WTC11 (cell line): ENCODE results near the gene KRT80. TPM values are rescaled to one million over a fixed set of nuclear protein-coding genes. Genes with fewer than 3 reads are reported as not detected.

Source experiments
- ATAC-seq: fragments of 200-7000 bp; cut with Tn5 transposase; 2 replicates; pipeline ENCODE4 v1.10.0; 2021; ENCODE audit warnings: mild to moderate bottlenecking, moderate library complexity
- CTCF ChIA-PET: fragments of 300-600 bp; sonication (Branson Sonifier 250); formaldehyde crosslinking; loops from one replicate; lab custom pipeline; 2021; ENCODE audit warnings: antibody characterized with exemption; lab: Charles Lee
- POLR2A ChIA-PET: fragments of 350-600 bp; sonication (Branson Sonifier 250); formaldehyde crosslinking; loops from one replicate; lab custom pipeline; 2021; ENCODE audit warnings: antibody characterized with exemption; lab: Charles Lee
- DNase-seq: peaks from one replicate; pipeline ENCODE4 v3.0.0; 2021; ENCODE audit warnings: low spot score
- H3K27ac Mint-ChIP-seq: 2 replicates; pipeline ENCODE4 v1.8.0; 2021; ENCODE audit warnings: mixed read lengths
- H3K27me3 Mint-ChIP-seq: 2 replicates; pipeline ENCODE4 v1.8.0; 2021; ENCODE audit warnings: low read depth, mild to moderate bottlenecking, moderate library complexity, mixed read lengths
- H3K36me3 Mint-ChIP-seq: 2 replicates; pipeline ENCODE4 v1.8.0; 2021; ENCODE audit warnings: mixed read lengths
- H3K4me1 Mint-ChIP-seq: 2 replicates; pipeline ENCODE4 v1.8.0; 2022; ENCODE audit warnings: mixed read lengths
- H3K4me3 Mint-ChIP-seq: 2 replicates; pipeline ENCODE4 v1.8.0; 2021; ENCODE audit warnings: mild to moderate bottlenecking, moderate library complexity, mixed read lengths
- H3K9me3 Mint-ChIP-seq: 2 replicates; pipeline ENCODE4 v1.8.0; 2021; ENCODE audit warnings: mixed read lengths
- AR ChIP-seq: fragments of 250-450 bp; sonication (Bioruptor Pico); IDR thresholded peaks from 2 replicates; pipeline ENCODE4 v1.9.0; 2021; ENCODE audit warnings: mild to moderate bottlenecking
- ATF1 ChIP-seq: sonication (generic); formaldehyde crosslinking; IDR thresholded peaks from 2 replicates; pipeline ENCODE4 v1.8.1; 2023; ENCODE audit warnings: mild to moderate bottlenecking, moderate library complexity, missing genetic modification reagents
- CREB1 ChIP-seq: sonication (generic); formaldehyde crosslinking; IDR thresholded peaks from 2 replicates; pipeline ENCODE4 v1.8.0; 2023; ENCODE audit warnings: mild to moderate bottlenecking, missing genetic modification reagents
- CTCF ChIP-seq: fragments of 200-600 bp; IDR thresholded peaks from 2 replicates; pipeline ENCODE4 v1.8.0; 2022; ENCODE audit warnings: antibody characterized with exemption
- E2F5 ChIP-seq: sonication (generic); formaldehyde crosslinking; IDR thresholded peaks from 2 replicates; pipeline ENCODE4 v1.8.1; 2022; ENCODE audit warnings: mild to moderate bottlenecking, moderate library complexity, missing genetic modification reagents
- FOXK1 ChIP-seq: sonication (generic); formaldehyde crosslinking; IDR thresholded peaks from 2 replicates; pipeline ENCODE4 v1.8.0; 2022; ENCODE audit warnings: mild to moderate bottlenecking, moderate library complexity, missing genetic modification reagents
- HMGXB4 ChIP-seq: sonication (generic); formaldehyde crosslinking; IDR thresholded peaks from 2 replicates; pipeline ENCODE4 v1.8.1; 2023; ENCODE audit warnings: mild to moderate bottlenecking, moderate library complexity, missing genetic modification reagents
- MXD4 ChIP-seq: fragments of 250-450 bp; sonication (Bioruptor Pico); IDR thresholded peaks from 2 replicates; pipeline ENCODE4 v1.8.0; 2021; ENCODE audit warnings: mild to moderate bottlenecking, moderate library complexity, borderline replicate concordance
- MYBL2 ChIP-seq: sonication (generic); formaldehyde crosslinking; IDR thresholded peaks from 2 replicates; pipeline ENCODE4 v1.8.1; 2023; ENCODE audit warnings: mild to moderate bottlenecking, moderate library complexity, missing genetic modification reagents
- NR3C1 ChIP-seq: sonication (generic); formaldehyde crosslinking; conservative IDR thresholded peaks from 2 replicates; pipeline ENCODE4 v1.8.1; 2023; ENCODE audit warnings: low read depth, mild to moderate bottlenecking, missing genetic modification reagents
- OVOL2 ChIP-seq: fragments of 250-450 bp; sonication (Bioruptor Pico); IDR thresholded peaks from 2 replicates; pipeline ENCODE4 v1.9.0; 2021; ENCODE audit warnings: mild to moderate bottlenecking, borderline replicate concordance
- PRRX2 ChIP-seq: fragments of 250-450 bp; sonication (Bioruptor Pico); IDR thresholded peaks from 2 replicates; pipeline ENCODE4 v1.8.0; 2021; ENCODE audit warnings: mild to moderate bottlenecking
- SMAD3 ChIP-seq: sonication (generic); formaldehyde crosslinking; IDR thresholded peaks from 2 replicates; pipeline ENCODE4 v1.8.0; 2022; ENCODE audit warnings: missing genetic modification reagents, mild to moderate bottlenecking, borderline replicate concordance
- STAT6 ChIP-seq: sonication (generic); formaldehyde crosslinking; conservative IDR thresholded peaks from 2 replicates; pipeline ENCODE4 v1.8.1; 2023; ENCODE audit warnings: mild to moderate bottlenecking, low read depth, missing genetic modification reagents, moderate library complexity
- USF2 ChIP-seq: sonication (generic); formaldehyde crosslinking; IDR thresholded peaks from 2 replicates; pipeline ENCODE4 v1.8.1; 2023; ENCODE audit warnings: mild to moderate bottlenecking, missing genetic modification reagents, moderate library complexity
- ZMAT4 ChIP-seq: fragments of 250-450 bp; sonication (Bioruptor Pico); IDR thresholded peaks from 2 replicates; pipeline ENCODE4 v1.9.0; 2021; ENCODE audit warnings: mild to moderate bottlenecking
- ZNF138 ChIP-seq: sonication (generic); formaldehyde crosslinking; conservative IDR thresholded peaks from 2 replicates; pipeline ENCODE4 v1.8.1; 2022; ENCODE audit warnings: mild to moderate bottlenecking, moderate library complexity, missing genetic modification reagents
- ZNF263 ChIP-seq: sonication (generic); formaldehyde crosslinking; IDR thresholded peaks from 2 replicates; pipeline ENCODE4 v1.8.1; 2022; ENCODE audit warnings: low read depth, mild to moderate bottlenecking, moderate library complexity, missing genetic modification reagents
- ZNF317 ChIP-seq: sonication (generic); formaldehyde crosslinking; IDR thresholded peaks from 2 replicates; pipeline ENCODE4 v1.8.1; 2023; ENCODE audit warnings: low read depth, mild to moderate bottlenecking, moderate library complexity, missing genetic modification reagents, borderline replicate concordance
- ZSCAN18 ChIP-seq: fragments of 250-450 bp; sonication (Bioruptor Pico); IDR thresholded peaks from 2 replicates; pipeline ENCODE4 v2.1.2; 2022; ENCODE audit warnings: mild to moderate bottlenecking, moderate library complexity
- total RNA-seq: library from RNA; stranded (reverse); gene quantifications from 3 replicates; pipeline ENCODE4 v1.2.3, GENCODE V29; 2021

The KRT80 gene
- total RNA-seq, 1 experiment from 2014 or later = 0.11 TPM

GRCh38 chr12:52200086-52200780 lies 8.4 kb upstream of the KRT80 start (continued):
- TF ChIP-seq ZSCAN18 (CRISPR knock-in tag) (no peak), SMAD3 (no peak), STAT6 (CRISPR knock-in tag) (no peak), ZMAT4 (CRISPR knock-in tag) (no peak), USF2 (no peak), OVOL2 (CRISPR knock-in tag) (no peak), NR3C1 (CRISPR knock-in tag) (no peak), CTCF (no peak), MXD4 (CRISPR knock-in tag) (no peak), ATF1 (CRISPR knock-in tag) (no peak), CREB1 (CRISPR knock-in tag) (no peak), PRRX2 (CRISPR knock-in tag) (no peak), MYBL2 (CRISPR knock-in tag) (no peak)

- ChIA-PET POLR2A (interaction anchor here (1.2 kb wide), 1 partner anchor 14 kb away, joined by 3 read pairs; no protein-coding TSS in a partner anchor), CTCF (interaction anchor here (1.1 to 1.8 kb wide), 6 partner anchors 14 to 179 kb away, joined by 3 to 8 read pairs (median 5); no protein-coding TSS in a partner anchor)
- DNase-seq (no peak), ATAC-seq (no peak)
- Mint-ChIP-seq H3K4me3 (no peak overlapping the region), H3K36me3 (no peaks in the 10 kb centered on the region), H3K4me1 (peaks cover 30% of the 10 kb centered on the region), H3K27ac (no peak overlapping the region), H3K27me3 (no peaks in the 10 kb centered on the region), H3K9me3 (no peaks in the 10 kb centered on the region)
- TF ChIP-seq ZNF317 (no peak), MXD4 (CRISPR knock-in tag) (no peak), ZNF138 (CRISPR knock-in tag) (no peak), FOXK1 (no peak), AR (CRISPR knock-in tag) (no peak), E2F5 (CRISPR knock-in tag) (no peak), HMGXB4 (CRISPR knock-in tag) (no peak), ZSCAN18 (CRISPR knock-in tag) (no peak), ZNF263 (CRISPR knock-in tag) (no peak)
Observed at GRCh38 chr12:52199294-52199919, 7.6 kb upstream of the KRT80 start.
